Cortex of kidney (tissue), 1 donor: ENCODE results near the gene CREG2.
"Not testable (repeated sequence)": the region's sequence is repeated elsewhere in the genome, so short reads cannot be mapped to it uniquely, and the experiment has no call there.

Experiments
- DNase-seq: peaks from one replicate; lab custom pipeline; 2025; lab: John Stamatoyannopoulos, UW

CREG2 gene

DNA sequence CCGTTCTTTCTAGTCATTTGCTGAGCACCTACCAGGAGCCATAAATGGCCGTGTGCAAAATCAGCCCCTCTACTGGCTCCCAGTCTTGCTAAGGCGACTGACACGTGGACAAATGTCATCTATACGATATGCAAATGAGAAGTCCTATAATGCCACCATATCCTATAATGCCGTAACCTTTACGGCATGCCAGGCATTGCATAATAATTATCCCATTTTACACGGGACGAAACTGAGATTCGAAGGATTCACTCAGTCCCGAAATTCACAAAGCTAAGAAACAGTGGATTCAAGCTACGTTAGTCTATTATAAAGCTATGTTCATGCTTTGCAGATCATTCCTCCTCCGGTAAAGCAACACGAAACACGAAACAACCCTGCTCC lies 44.7 kb downstream of the CREG2 start:
- DNase-seq, result no peak

DNA sequence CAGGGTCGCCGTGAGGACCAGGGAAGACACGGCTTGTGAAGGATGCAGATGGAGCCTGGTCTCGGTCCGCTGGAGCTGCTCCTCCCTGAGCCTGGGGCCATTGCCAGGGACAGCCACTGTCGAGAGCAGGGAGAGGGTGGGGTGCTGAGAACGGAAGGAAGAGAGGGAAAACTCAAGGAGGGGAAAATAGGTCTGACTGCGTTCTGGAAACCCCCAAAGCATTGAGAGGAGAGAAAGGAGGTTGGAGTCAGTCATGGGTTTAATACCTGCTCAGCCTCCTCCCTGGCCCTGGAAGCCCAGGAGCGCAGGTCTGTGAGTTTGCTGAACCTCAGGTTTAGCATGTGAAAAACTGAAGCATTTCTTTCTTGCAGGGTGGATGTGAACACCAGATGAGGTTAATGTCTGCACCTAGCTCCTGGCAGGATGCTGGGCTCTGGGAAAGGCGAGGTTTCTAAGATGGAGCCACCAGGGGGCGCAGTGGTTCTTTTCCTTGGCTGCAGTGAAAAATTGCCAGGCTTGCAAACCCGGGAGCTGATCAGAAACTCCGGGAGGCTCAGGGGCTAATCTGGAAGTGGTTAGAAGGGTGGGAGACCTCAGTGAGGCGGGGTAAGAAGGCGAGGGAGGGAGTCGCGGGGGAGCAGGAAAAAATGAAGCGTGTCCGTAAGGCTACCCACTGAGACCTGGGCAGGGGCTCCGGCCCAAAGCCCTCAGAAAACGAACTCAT lies 45.2 kb downstream of the CREG2 start:
- no peak for DNase-seq

DNA sequence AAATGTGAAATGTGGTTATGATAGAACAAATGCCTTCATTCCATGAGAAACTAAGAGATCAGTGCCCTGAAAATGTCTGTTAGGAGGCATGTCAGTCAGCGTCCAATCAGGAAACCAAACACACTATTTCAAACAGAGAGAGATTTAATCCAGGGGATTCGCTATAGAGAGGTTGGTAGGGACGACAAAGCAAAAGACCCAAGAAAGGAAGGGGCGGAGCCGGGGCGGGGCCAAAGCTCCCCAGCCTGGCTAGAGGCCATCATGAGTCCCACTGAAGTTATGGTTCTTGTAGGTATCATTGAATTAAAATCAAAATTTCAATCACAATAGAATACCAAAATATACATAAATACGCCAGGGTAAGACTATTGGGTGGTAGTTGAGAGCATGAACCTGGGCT lies 45.9 kb downstream of the CREG2 start:
- no peak for DNase-seq

DNA sequence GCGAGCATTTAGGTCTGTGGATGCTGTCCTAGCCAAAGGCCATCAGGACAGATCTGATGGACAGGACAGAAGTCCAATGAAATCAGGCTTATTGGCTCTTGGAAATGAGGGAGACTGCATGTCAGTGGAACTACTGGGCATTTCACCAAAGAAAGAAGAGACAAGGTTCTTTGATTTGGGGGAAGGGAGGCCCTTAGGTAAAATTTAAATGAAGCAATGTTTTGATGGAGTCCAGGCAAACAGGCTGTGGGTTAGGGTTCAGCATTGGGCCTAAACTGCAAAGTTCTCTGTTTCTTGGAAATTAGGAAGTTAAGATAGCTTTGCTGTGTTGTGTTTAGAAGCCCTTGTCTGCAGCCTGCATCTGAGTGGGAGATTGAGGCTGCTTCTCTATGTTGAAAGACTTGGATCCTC lies 47.2 kb downstream of the CREG2 start:
- DNase-seq, result no peak

DNA sequence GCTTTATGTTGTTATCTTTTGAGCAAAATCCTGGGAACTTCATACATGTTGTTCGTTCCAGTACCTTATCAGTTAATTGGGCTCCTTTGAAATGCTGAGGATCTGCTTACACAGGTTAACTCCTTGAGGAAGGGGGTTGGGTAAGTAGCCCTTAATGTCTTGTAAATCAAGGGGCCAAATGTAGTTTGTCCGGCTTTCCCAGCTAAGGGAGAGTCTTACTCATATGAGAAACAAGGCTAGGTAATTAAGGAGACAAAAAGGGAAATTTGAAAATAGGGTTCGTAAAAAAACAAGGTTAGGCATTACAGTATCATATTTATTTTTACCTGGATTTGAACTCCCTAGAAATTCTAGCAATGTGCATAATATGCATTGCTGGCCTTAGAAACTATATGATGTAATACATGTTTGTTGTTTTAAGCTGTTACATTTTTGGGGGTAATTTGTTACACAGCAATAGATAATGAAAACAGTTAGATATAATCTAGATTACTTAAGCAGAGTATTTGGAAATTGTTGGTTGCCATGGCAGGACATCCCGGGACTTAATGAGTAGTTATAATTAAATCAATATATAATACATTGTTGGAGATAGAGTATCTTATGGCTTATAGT lies 47.9 kb downstream of the CREG2 start:
- no peak for DNase-seq

DNA sequence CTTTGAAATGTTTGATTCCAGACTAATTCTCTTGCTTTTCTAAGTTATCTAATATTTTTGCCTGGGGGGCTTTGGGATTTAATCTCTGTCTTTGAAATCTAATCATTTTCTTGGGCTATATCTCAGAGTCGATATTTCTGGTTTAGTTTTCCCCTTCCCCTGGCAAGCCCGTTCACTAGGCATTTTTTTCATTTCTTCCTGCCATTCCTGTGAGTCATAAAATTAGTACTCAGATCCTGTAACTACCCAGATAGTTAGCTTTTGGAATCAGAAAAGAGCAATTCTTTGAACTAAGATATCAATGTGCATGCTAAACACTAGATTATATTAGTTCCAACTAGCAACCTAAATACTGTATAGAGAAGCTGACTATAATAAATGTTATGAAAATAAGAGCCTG lies 49.4 kb downstream of the CREG2 start:
- DNase-seq, result no peak

DNA sequence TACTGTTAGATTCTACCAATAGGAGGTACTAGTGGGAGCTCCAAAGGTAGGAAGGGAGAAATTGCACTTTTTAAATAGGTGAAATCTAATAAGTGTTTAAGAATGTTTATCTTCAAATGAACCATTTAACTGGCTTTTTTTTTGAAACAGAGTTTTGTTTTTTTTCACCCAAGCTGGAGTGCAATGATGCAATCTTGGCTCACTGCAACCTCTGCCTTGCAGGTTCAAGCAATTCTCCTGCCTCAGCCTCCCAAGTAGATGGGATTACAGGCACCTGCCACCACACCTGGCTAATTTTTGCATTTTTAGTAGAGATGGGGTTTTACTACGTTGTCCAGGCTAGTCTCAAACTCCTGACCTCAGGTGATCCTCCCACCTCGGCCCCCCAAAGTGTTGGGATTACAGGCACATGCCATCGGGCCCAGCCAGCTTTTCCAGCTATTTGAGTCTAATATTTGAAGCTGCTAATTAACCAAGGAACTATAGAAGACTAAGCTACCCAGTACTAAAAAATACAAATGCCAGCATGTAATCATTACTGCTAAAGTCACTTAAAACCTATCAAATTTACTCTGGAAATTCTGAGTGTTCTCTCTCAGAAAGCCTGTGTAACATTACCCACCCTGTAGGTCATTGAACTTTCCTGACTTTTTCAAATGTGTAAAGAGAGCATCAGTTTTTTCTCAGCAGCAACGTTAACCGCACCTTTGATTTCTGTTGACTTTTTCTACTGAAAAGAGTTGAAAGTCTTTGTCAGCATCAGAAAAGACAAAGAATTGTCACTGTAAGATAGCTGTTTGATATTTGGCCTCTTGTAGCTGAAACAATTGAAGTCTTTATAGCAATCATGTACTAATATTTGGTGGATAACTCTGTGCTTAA lies 54.2 kb downstream of the CREG2 start:
- no peak for DNase-seq

DNA sequence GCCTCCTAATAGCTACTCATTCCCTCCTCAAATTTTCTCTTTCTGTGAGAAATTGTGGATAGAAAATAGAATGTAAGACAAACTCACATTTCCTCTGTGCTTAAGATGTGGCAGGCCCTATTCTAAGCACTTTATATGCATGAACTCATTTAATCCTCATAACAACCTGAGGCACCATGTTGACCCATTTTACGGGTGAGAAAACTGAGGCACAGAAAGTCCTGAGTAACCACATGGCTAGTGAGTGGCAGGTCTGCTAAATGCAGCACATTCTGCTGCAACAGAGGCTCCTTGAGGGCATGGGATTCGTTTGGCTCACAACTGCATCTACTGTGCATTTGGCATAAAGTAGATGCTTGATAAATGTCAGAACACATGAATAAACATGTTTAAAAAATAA lies 56.1 kb downstream of the CREG2 start:
- no peak for DNase-seq

DNA sequence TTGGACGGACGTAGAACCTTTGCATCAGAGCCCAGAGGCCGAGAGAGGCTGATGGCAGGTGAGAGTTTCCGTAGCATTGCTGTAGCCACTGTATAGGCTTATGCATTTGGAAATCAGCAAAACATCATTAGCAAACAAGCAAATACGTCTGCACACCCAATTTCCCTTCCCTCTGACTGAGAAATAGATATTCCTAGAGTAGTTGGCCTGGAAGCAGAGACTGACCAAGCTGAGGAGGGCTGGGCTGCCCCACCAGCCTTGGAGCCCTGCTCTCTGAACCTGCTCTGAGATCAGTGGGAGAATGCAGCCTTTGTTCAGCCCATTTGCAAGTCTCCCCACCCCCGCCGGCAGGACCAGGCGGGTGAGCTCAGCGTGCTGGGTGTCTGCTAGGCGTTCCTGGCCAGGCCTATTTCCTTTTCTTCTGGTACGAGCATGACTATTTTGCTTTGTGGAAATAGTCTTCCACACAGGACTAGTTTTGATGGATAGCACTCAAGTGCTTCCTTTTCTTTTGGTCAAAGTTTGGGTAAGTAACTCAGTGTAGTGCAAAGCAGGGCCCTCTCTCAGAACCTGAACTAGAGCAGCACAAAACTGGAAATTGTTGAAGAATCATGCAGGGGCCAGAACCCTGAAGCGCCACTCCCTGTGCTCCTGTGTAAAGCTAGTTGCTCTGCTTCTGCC lies 56.9 kb downstream of the CREG2 start:
- DNase-seq, result no peak

DNA sequence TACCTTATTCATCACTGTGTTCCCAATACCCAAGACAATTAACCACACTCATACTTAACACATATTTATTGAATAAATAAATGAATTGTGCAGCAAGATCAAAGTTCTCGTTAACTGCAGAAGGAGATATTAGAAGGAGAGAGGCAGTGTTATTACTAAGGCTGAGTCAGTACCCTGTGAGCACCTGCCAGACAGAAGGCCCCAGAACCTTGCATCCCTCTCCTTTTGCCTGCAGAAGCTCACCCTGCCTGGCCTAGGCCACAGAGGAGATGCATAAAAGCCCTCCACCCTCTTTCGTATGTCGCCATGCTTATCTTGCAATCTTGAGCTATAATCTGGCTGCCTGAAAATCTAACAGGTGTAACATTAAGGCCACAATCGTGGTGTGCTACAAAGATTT lies 58.3 kb downstream of the CREG2 start:
- DNase-seq, result no peak

DNA sequence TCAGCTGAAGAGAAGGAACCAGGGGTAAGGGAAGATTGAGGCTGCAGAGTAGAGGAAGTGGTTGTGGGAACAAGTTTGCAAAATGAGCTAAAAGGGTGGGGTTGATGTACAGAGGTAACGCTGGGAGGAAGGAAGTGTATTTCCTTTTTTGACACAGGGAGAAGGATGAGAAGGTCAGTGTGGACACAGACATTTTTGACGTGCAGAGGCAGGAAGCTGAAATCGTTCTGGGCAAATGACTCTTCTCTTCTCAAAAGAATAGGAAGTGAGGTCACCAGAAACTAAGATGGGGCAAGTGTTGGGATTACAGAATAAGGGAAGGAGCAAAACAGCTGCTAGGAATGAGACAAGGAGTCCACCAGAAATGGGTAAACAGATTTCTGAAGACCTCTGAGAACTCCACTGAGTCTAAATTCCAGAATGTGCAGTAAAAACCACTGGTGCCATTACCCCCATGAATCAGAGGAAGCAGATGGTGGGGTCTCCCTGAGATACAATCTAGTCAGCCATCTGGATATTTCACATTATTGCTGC lies 58.8 kb downstream of the CREG2 start:
- DNase-seq, result no peak

DNA sequence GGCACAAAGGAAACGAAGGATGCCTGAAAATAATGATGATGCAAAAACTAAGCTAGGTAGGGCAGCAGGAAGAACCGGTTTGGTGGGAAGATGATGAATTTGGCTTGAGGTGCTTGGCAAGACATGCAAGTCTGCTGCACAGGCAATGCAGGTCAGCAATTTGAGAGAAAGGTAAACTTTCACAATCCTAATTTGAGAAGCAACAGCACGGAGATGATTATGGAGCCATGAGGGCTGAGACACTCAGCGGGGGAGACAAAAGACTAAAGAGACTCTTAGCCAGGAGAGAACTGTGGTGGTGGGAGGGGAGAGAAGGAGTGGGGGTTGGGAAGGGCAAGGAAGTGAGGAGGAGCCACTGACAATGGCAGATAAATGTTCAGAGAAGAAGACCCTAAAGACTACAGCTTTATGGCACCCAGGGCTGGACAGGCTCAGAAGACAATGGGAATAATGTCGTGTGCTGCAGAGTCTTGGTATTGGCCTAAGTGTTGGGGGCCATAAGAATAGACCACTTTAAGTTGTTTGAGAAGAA lies 59.4 kb downstream of the CREG2 start:
- no peak for DNase-seq

DNA sequence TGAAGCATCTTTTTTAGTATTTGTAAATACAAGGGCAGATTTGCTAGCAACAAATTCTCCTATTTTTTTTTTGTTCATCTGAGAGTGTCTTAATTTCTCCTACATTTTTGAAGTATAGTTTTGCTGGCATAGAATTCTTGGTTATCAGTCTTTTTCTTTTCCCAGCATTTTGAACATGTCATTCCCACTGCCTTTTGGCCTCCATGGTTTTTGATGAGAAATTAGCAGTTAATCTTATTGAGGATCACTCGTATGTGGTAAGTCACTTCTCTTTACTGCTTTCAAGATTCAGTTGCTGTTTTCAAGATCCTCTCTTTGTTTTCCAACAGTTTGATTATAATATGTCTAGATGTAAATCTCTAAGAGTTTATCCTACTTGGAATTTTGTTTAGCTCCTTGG lies 61.9 kb downstream of the CREG2 start:
- DNase-seq, result no peak

DNA sequence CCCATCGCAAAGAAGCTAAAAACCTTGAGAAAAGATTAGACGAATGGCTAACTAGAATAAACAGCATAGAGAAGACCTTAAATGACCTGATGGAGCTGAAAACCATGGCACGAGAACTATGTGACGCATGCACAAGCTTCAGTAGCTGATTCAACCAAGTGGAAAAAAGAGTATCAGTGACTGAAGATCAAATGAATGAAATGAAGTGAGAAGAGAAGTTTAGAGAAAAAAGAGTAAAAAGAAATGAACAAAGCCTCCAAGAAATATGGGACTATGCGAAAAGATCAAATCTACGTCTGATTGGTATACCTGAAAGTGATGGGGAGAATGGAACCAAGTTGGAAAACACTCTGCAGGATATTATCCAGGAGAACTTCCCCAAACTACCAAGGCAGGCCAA lies 70.7 kb downstream of the CREG2 start:
- DNase-seq, result not testable (repeated sequence)

DNA sequence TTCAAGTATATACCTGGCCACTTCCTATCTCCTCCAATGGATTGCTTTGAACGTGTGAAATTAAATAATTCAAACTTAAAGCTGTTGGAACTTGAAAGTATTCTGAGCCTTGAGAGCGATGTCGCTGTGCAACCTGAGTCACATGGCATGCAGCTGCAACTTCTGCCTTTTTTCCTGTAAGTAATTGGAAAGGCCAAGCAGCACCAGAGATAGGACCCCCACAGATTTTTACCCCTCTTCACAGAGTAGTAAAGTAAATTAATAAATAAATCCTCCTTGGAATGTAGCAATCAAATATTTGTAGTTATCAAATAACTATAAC lies 75.6 kb downstream of the CREG2 start:
- no peak for DNase-seq

DNA sequence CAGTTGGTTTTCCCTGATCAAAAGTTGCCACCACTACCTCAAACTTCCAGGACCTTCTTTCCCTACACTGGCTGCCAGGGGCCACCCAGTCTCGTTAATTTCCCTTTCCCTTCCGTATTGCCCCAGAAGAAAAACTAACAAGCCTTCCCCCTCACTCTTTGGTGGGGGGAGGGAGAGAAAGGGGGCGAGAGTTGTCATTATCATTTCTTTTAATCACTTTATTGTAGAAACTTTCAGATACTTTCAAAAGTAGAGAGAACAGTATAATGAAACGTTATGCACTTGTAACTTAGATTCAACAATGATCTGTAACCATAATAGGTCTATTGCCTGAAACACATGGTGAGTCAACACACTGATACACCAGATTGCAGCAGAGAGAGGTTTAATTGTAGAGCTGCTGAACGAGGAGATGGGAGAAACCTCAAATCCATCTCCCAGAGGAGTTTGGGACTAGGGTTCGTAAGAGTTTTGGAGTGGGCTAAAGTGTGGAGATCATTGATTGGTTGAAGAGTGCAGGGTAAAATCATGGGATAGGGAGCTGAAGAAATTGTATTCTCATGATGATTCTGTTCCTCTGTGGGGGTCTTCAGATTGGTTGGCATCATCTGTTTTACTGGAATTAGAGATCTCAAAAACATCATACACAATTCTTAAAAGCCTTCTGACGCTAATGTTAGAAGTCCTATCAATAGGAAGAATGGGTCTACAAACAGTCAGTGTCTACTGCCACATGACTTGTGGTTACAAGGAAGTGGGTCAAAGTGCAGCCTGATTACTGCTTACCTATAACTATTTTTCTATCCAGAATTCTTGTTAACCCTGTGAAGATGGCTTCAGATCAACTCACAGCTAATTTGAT lies 76.2 kb downstream of the CREG2 start:
- DNase-seq, result no peak

DNA sequence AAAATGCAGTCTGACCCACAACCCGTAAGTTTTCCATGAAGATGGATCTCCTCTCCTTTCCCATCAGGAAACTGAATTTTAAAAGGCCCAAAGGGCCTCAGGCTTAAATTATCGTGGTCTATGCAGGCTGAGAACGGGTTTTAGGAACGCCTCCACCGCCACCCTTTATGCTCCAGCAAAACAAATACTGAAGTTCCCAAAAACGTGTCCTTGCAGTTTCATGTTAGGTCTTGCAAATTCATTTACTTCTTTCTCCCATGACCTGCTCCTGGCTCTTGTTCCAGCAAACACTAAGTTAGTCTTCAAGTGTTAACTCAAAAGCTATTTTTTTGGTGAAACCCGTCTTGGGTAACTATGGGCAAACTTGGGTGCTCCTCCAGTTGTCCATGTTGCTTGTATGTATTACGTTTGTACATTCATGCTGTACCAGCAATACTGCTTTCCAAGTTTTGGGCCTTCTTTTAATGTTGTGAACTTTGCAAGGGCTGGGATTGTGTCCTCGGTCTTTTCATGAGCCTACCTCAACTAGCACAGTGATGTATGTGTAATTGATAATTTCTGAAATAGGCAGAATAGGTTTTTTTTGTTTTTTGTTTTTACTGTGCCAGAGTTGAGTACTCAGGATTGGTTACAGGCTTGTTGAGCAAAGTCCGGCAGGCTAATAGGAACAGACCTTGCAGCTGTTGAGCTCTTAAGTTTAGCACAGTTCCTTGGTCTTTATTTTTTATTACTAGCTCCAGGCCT lies 77.0 kb downstream of the CREG2 start:
- no peak for DNase-seq

DNA sequence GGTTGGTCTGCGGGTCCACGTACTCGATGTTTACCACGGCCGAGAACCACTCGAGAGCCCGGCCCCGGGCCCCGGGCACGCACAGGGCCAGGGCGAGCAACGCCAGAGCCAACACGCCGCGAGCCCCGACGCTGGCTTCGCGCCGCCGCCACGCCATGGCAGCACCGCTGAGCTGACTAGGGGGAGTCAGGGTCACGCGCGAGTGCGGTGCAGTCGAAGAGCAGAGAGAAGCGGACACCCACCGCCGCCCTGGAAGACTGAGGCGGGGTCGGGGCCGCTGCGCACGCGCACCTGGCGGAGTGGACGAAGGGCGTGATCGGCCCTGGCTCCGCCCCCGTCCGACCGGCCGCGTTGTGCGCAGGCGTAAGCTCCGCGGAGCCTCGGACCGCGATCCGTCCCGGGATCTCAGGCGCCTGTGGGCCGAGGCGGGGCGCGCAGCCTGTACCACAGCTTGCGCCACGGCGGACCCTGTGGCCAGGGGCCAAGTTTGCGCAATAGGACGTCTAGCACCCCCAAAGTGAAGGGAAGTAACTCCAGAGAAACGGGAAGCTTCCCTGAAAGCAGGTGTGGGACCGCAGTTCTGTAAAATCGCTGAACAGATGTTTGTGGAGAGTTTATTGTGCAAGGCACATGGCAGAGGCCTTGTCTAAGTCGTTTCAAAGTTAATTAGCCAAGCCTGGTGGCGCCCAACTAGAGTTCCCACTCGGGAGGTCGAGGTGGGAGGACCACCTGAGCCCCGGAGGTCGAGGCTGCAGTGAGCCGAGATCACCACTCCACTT lies 78.7 kb downstream of the CREG2 start, which contains the start of gene RNF149:
TSS of gene RNF149 (minus strand) at position 270 of the 779 bp plus-strand sequence. CDS start at position 157, 113 bp downstream.
- DNase-seq, result no peak

DNA sequence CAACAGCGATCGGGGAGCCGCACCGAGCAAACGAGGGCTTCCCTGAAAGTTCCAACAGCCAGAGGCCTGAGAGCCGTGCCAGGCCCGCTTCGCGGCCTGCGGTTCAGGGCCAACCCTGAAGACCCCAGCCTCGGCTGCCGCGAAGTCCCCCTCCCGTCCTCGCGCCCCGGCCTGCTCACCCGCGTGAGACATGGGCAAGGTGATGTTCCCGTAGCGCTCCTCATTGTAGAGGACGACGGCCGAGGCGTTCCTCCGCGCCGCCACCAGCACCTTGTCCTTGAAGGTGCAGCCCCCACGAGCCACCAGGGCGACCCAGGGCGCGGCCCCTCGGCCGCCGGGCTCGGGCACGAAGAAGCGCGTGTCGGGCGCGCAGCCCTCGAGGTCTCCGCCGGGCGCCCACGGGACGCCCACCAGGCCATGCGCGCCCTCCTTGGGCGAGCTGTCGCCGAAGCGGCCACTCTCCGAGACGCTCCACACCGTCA lies 79.3 kb downstream of the CREG2 start:
- DNase-seq, result no peak
